Endodermal cell (in vitro differentiated cells): Measurements from ENCODE around the gene PMEPA1. TPM values are rescaled to one million over a fixed set of nuclear protein-coding genes. Genes with fewer than 3 reads are reported as not detected.

ENCODE experiments used
- DNase-seq: peaks from one replicate; pipeline ENCODE4 v3.0.0-alpha.2; 2017
- H3K27ac ChIP-seq: 2 replicates; pipeline ENCODE4 v1.5.1; 2013; ENCODE audit warnings: mild to moderate bottlenecking, low read depth, low read length, moderate library complexity
- H3K27me3 ChIP-seq: 2 replicates; pipeline ENCODE4 v1.6.1; 2013; ENCODE audit warnings: mild to moderate bottlenecking, low read length, moderate library complexity; ENCODE audit not compliant: insufficient read depth, control insufficient read depth, poor library complexity, severe bottlenecking
- H3K36me3 ChIP-seq: 2 replicates; pipeline ENCODE4 v1.7.0; 2013; ENCODE audit warnings: mild to moderate bottlenecking, low read length, moderate library complexity; ENCODE audit not compliant: control insufficient read depth, insufficient read depth
- H3K4me1 ChIP-seq: one replicate; pipeline ENCODE4 v1.7.0; 2013; ENCODE audit warnings: low read length; ENCODE audit not compliant: control insufficient read depth, insufficient read depth
- H3K4me3 ChIP-seq: 2 replicates; pipeline ENCODE4 v1.5.1; 2013; ENCODE audit warnings: mild to moderate bottlenecking, low read length, moderate library complexity
- H3K9ac ChIP-seq: 2 replicates; pipeline ENCODE4 v1.6.1; 2013; ENCODE audit warnings: mild to moderate bottlenecking, low read length, moderate library complexity; ENCODE audit not compliant: poor library complexity, severe bottlenecking; ENCODE audit errors: extremely low read depth
- H3K9me3 ChIP-seq: 2 replicates; pipeline ENCODE4 v1.6.1; 2013; ENCODE audit warnings: mild to moderate bottlenecking, low read length, moderate library complexity; ENCODE audit not compliant: control insufficient read depth
- H3K27ac Mint-ChIP-seq: 2 replicates; pipeline ENCODE4 v1.8.0; 2020; ENCODE audit warnings: mixed read lengths
- H3K27me3 Mint-ChIP-seq: 2 replicates; pipeline ENCODE4 v1.8.0; 2021; ENCODE audit warnings: mild to moderate bottlenecking, mixed read lengths; ENCODE audit not compliant: insufficient read depth
- H3K36me3 Mint-ChIP-seq: 2 replicates; pipeline ENCODE4 v1.8.0; 2020; ENCODE audit warnings: low read depth, mixed read lengths
- H3K4me1 Mint-ChIP-seq: 2 replicates; pipeline ENCODE4 v1.8.0; 2020; ENCODE audit warnings: mixed read lengths
- H3K4me3 Mint-ChIP-seq: 2 replicates; pipeline ENCODE4 v1.8.0; 2020; ENCODE audit warnings: mild to moderate bottlenecking, moderate library complexity, mixed read lengths
- H3K9me3 Mint-ChIP-seq: 2 replicates; pipeline ENCODE4 v1.8.0; 2020; ENCODE audit warnings: mild to moderate bottlenecking, mixed read lengths
- CTCF ChIP-seq: fragments of 200-600 bp; sonication (generic); conservative IDR thresholded peaks from 2 replicates; pipeline ENCODE4 v1.5.0; 2021; ENCODE audit warnings: antibody characterized with exemption, mild to moderate bottlenecking
- WGBS, 2 experiments: methylation state at CpG; one replicate each; pipeline versions ENCODE4 v1.1.5 to v1.1.7; 2013; ENCODE audit warnings: missing lambda C conversion rate in 2 of 2, mixed read lengths in 1 of 2; ENCODE audit not compliant: insufficient coverage in 1 of 2, insufficient read length in 1 of 2; 5-methylcytosine and 5-hydroxymethylcytosine counted together
- total RNA-seq, 2 donors: library from RNA; stranded (reverse); fragmentation: NEBNext Ultra II Directional in 1 of 2; extraction: Animal tissue kit (Norgen Biotek cat#: 25700) in 1 of 2; gene quantifications; 2 replicates in 1 of 2; 3 replicates in 1 of 2; pipeline ENCODE4 v1.2.1, GENCODE V29; 2021

PMEPA1 gene
- total RNA-seq, 2 donors from 2014 or later, result 18.8 to 37.4 TPM

- Histone ChIP-seq H3K4me3 (no peak overlapping the region), H3K36me3 (no peaks in the 10 kb centered on the region), H3K27ac (no peak overlapping the region), H3K9me3 (no peaks in the 10 kb centered on the region), H3K27me3 (peaks cover 8% of the 10 kb centered on the region), H3K9ac (no peak overlapping the region), H3K4me1 (peaks cover 10% of the 10 kb centered on the region)
- H3K9me3 Mint-ChIP-seq, result no peaks in the 10 kb centered on the region
- H3K27me3 Mint-ChIP-seq, result peaks cover 33% of the 10 kb centered on the region
- H3K4me3 Mint-ChIP-seq, result no peak overlapping the region
- peak overlapping the region; percentile 81 for H3K27ac Mint-ChIP-seq
- no peak for DNase-seq
- H3K36me3 Mint-ChIP-seq, result no peaks in the 10 kb centered on the region
- TF ChIP-seq CTCF, result no peak
- 63% methylated on average over 2 of the region's 2 CpGs; no CpG with 5 or more reads in 1 of the 2 experiments for WGBS, 2 experiments
- peaks cover 41% of the 10 kb centered on the region for H3K4me1 Mint-ChIP-seq
These were observed 28.7 kb upstream of the PMEPA1 start for GRCh38 chr20:57738484-57738883.

- Histone ChIP-seq H3K9me3 (no peaks in the 10 kb centered on the region), H3K4me1 (peaks cover 10% of the 10 kb centered on the region), H3K27ac (no peak overlapping the region), H3K36me3 (no peaks in the 10 kb centered on the region), H3K9ac (no peak overlapping the region), H3K4me3 (no peak overlapping the region), H3K27me3 (peaks cover 8% of the 10 kb centered on the region)
- Mint-ChIP-seq H3K4me3 (no peak overlapping the region), H3K4me1 (peaks cover 38% of the 10 kb centered on the region), H3K36me3 (no peaks in the 10 kb centered on the region), H3K27me3 (peaks cover 33% of the 10 kb centered on the region), H3K27ac (peak overlapping the region; percentile 81), H3K9me3 (no peaks in the 10 kb centered on the region)
- DNase-seq, result no peak
- WGBS, 2 experiments, result 70% methylated on average over 1 of the region's 2 CpGs; no CpG with 5 or more reads in 1 of the 2 experiments
- TF ChIP-seq CTCF, result no peak
These were observed 28.2 kb upstream of the PMEPA1 start for GRCh38 chr20:57738053-57738452.

GRCh38 chr20:57737349-57737748 is 27.5 kb upstream of the PMEPA1 start:
- WGBS, 2 experiments, result 84 to 96% methylated on average over 2 to 4 of the region's 4 CpGs
- H3K4me3 ChIP-seq, result no peak overlapping the region
- H3K27ac ChIP-seq, result no peak overlapping the region
- peaks cover 10% of the 10 kb centered on the region for H3K4me1 ChIP-seq
- no peaks in the 10 kb centered on the region for H3K9me3 Mint-ChIP-seq
- DNase-seq, result no peak
- peaks cover 31% of the 10 kb centered on the region for H3K4me1 Mint-ChIP-seq
- no peak overlapping the region for H3K4me3 Mint-ChIP-seq
- H3K9me3 ChIP-seq, result no peaks in the 10 kb centered on the region
- peaks cover 33% of the 10 kb centered on the region for H3K27me3 Mint-ChIP-seq
- H3K36me3 Mint-ChIP-seq, result no peaks in the 10 kb centered on the region
- H3K36me3 ChIP-seq, result no peaks in the 10 kb centered on the region
- peak overlapping the region; percentile 23 for H3K27ac Mint-ChIP-seq
- TF ChIP-seq CTCF, result no peak
- H3K9ac ChIP-seq, result no peak overlapping the region
- H3K27me3 ChIP-seq, result peaks cover 8% of the 10 kb centered on the region
